Measurements from ENCODE around the gene ARHGAP15. TPM values are rescaled to one million over a fixed set of nuclear protein-coding genes. Genes with fewer than 3 reads are reported as not detected.

Gene ARHGAP15
- total RNA-seq, 4 donors from 2014 or later: 1.2 to 6.0 (median 3.4) TPM

DNA sequence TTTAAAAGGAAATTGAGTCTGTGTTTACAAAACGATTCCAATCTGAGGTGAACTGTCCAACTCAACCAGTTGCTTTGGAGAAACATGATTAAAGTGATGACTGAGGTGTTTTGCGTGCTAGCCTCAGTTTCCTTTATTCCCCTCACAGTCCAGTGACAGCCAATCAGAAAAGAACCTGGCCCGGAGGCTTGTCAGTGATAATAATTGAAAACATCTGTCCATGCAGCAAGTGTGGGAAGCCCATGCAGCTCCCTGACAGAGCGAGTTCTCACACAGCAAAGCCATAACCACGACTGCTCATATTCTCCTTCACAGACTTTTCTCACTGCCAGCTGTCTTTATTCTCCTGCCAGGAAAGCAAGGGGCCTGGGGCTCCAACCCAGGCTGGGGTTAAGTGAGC lies 613.4 kb downstream of the ARHGAP15 start:
- WGBS: 54% methylated on average over 5 of the region's 5 CpGs
- no peak for DNase-seq (ENCODE audit: low spot score in 2 of 2)

DNA sequence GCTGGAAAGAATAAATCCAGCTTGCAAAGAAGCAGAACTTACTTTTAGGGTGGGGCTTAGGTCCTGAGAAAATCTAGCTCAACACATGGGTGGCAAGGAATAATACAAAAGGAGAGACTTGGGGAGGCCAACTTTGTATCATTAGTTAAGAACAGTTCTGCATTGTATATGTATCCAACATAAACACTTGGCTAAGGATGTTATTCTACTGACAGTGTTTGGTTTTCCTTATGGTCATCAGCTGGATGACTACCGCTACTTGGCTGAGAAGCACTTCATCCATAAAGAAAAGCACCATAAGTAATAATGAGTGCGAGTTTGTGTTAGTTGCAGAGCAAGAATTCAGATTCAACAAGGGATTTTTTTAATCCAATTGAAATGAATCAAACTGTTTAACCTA lies 614.9 kb downstream of the ARHGAP15 start:
- WGBS: 98% methylated on average over 2 of the region's 2 CpGs
- DNase-seq (ENCODE audit: low spot score in 2 of 2): no peak
- H3K27me3 ChIP-seq: no peaks in the 10 kb centered on the region

More for the DNA sequence above, 613.4 kb downstream of the ARHGAP15 start:
- TF ChIP-seq POLR2A (IDR thresholded peaks at IDR 0.05): no peak
- TF ChIP-seq, protein P1, sequence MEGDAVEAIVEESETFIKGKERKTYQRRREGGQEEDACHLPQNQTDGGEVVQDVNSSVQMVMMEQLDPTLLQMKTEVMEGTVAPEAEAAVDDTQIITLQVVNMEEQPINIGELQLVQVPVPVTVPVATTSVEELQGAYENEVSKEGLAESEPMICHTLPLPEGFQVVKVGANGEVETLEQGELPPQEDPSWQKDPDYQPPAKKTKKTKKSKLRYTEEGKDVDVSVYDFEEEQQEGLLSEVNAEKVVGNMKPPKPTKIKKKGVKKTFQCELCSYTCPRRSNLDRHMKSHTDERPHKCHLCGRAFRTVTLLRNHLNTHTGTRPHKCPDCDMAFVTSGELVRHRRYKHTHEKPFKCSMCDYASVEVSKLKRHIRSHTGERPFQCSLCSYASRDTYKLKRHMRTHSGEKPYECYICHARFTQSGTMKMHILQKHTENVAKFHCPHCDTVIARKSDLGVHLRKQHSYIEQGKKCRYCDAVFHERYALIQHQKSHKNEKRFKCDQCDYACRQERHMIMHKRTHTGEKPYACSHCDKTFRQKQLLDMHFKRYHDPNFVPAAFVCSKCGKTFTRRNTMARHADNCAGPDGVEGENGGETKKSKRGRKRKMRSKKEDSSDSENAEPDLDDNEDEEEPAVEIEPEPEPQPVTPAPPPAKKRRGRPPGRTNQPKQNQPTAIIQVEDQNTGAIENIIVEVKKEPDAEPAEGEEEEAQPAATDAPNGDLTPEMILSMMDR (IDR thresholded peaks at IDR 0.05): no peak
- no peak for TF ChIP-seq POLR2AphosphoS5 (IDR thresholded peaks at IDR 0.05)
- no peak for TF ChIP-seq EP300 (IDR thresholded peaks at IDR 0.05)
- Histone ChIP-seq H3K27me3 (no peaks in the 10 kb centered on the region), H3K27ac (no peak overlapping the region), H3K9me3 (no peaks in the 10 kb centered on the region), H3K36me3 (no peaks in the 10 kb centered on the region), H3K4me3 (no peak overlapping the region), H3K4me1 (no peaks in the 10 kb centered on the region)

DNA sequence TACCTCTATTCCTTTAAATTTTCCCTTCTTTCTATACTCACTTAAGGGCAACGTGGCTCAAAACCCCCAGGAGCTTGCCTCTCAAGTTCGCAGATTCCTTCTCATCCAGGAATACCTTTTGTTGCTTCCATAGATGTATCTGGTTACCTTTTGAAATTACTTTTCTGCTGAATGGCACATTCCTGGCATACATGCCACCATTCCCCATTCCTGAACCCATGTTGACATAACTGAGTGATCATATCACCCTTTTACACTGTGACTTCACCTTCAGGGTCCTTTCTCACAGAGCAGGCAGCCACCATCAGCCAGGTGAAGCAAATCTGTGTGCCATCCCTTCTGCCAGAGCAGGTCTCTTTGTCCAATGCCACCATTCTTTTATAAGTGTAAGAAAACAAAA lies 615.8 kb downstream of the ARHGAP15 start:
- Histone ChIP-seq H3K9me3 (no peaks in the 10 kb centered on the region), H3K27me3 (no peaks in the 10 kb centered on the region)

More for the DNA sequence above, 614.9 kb downstream of the ARHGAP15 start:
- Histone ChIP-seq H3K9me3 (no peaks in the 10 kb centered on the region), H3K27ac (no peak overlapping the region), H3K4me3 (no peak overlapping the region), H3K36me3 (no peaks in the 10 kb centered on the region), H3K4me1 (no peaks in the 10 kb centered on the region)
- TF ChIP-seq, protein P1 (IDR thresholded peaks at IDR 0.05): no peak
- TF ChIP-seq EP300 (IDR thresholded peaks at IDR 0.05): no peak
- no peak for TF ChIP-seq POLR2A (IDR thresholded peaks at IDR 0.05)
- TF ChIP-seq POLR2AphosphoS5 (IDR thresholded peaks at IDR 0.05): no peak

DNA sequence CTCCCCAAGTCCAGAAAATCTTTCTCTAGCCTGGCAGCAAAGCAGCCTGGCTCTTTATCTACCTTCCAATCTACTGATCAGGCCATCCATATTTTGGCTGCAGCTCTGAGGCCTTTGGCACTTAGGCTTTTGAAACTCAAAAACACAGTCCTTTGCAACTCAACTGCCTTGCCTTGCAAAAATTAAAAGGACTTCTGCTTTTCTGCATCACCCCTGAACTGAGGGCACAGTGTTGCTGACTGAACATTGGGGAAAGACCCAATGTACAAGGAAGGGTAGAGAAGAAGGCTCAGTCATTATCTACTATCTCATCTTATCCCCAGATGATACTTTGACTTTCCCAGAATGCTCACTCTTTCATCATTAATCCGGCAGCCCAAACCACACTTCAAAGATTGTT lies 625.5 kb downstream of the ARHGAP15 start:
- TF ChIP-seq POLR2AphosphoS5 (IDR thresholded peaks at IDR 0.05): no peak
- no peak for TF ChIP-seq EP300 (IDR thresholded peaks at IDR 0.05)
- TF ChIP-seq, protein P1 (IDR thresholded peaks at IDR 0.05): no peak
- TF ChIP-seq POLR2A (IDR thresholded peaks at IDR 0.05): no peak
- no peaks in the 10 kb centered on the region for H3K9me3 ChIP-seq
- no peaks in the 10 kb centered on the region for H3K4me1 ChIP-seq
- DNase-seq (ENCODE audit: low spot score in 2 of 2): no peak
- no peaks in the 10 kb centered on the region for H3K36me3 ChIP-seq
- no peak overlapping the region for H3K4me3 ChIP-seq
- 92% methylated on average over 1 of the region's 1 CpG for WGBS
- H3K27me3 ChIP-seq: no peaks in the 10 kb centered on the region
- no peak overlapping the region for H3K27ac ChIP-seq

More for the DNA sequence above, 615.8 kb downstream of the ARHGAP15 start:
- no peak for TF ChIP-seq POLR2AphosphoS5 (IDR thresholded peaks at IDR 0.05)
- TF ChIP-seq, protein P1 (IDR thresholded peaks at IDR 0.05): no peak
- TF ChIP-seq POLR2A (IDR thresholded peaks at IDR 0.05): no peak
- no peak for TF ChIP-seq EP300 (IDR thresholded peaks at IDR 0.05)
- Histone ChIP-seq H3K4me3 (no peak overlapping the region), H3K36me3 (no peaks in the 10 kb centered on the region), H3K4me1 (no peaks in the 10 kb centered on the region), H3K27ac (no peak overlapping the region)
- 76% methylated on average over 2 of the region's 2 CpGs for WGBS
- DNase-seq (ENCODE audit: low spot score in 2 of 2): no peak

DNA sequence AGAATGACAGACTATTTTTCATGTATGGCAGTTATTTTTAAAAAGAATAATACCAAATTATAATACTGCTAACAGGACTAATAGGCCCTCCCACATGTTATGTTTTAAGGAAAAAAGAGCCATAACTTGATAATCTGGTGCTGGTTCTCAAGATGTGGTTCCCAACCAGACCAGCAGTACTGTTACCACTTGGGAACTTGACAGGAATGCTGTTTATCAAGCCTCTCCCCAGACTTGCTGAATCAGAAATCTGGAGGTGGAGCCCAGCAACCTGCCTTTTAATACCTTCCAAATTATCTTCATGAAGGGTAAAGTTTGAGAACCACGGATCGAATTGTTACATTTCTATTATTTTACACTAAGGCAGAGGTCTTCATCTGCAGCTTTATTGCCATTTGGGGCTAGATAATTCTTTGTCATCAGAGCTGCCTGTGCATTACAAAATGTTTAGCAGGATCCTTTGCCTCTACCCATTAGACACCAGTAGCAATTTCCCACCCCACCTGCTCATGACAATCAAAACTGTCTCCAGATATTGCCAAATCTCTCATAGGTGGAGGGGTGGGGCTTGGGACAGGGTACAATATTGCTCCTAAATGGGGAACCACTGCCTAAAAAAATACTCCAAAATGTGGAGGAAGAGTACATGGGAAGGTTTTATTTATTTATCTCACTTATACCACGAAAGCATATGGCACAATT lies 629.6 kb downstream of the ARHGAP15 start:
- H3K27me3 ChIP-seq: no peaks in the 10 kb centered on the region
- WGBS: 74% methylated on average over 3 of the region's 3 CpGs
- H3K4me3 ChIP-seq: no peak overlapping the region
- H3K27ac ChIP-seq: no peak overlapping the region
- no peaks in the 10 kb centered on the region for H3K4me1 ChIP-seq
- no peaks in the 10 kb centered on the region for H3K9me3 ChIP-seq
- no peaks in the 10 kb centered on the region for H3K36me3 ChIP-seq
- TF ChIP-seq, protein P1 (IDR thresholded peaks at IDR 0.05): no peak
- TF ChIP-seq EP300 (IDR thresholded peaks at IDR 0.05): no peak
- TF ChIP-seq POLR2AphosphoS5 (IDR thresholded peaks at IDR 0.05): no peak
- TF ChIP-seq POLR2A (IDR thresholded peaks at IDR 0.05): no peak
- no peak for DNase-seq (ENCODE audit: low spot score in 2 of 2)

All from suprapubic skin (tissue), 4 donors.